ENCODE measurements around the gene UQCR11.

The UQCR11 gene

GRCh38 chr19:1611353-1611752, 6.1 kb upstream of the UQCR11 start:
- DNase-seq (ENCODE audit: low read depth): no peak
- TF ChIP-seq CTCF (IDR thresholded peaks at IDR 0.05; ENCODE audit: control insufficient read depth, insufficient read depth, low read depth, low read length, missing control alignments): no peak
- no peak overlapping the region for H3K4me3 ChIP-seq (ENCODE audit: control insufficient read depth, low read depth, low read length)

GRCh38 chr19:1610579-1610978, 5.3 kb upstream of the UQCR11 start:
- no peak for TF ChIP-seq CTCF (IDR thresholded peaks at IDR 0.05; ENCODE audit: control insufficient read depth, insufficient read depth, low read depth, low read length, missing control alignments)
- H3K4me3 ChIP-seq (ENCODE audit: control insufficient read depth, low read depth, low read length): no peak overlapping the region
- DNase-seq (ENCODE audit: low read depth): no peak

- DNase-seq (ENCODE audit: low read depth): no peak
- H3K4me3 ChIP-seq (ENCODE audit: control insufficient read depth, low read depth, low read length): no peak overlapping the region
- no peak for TF ChIP-seq CTCF (IDR thresholded peaks at IDR 0.05; ENCODE audit: control insufficient read depth, insufficient read depth, low read depth, low read length, missing control alignments)
Observed at GRCh38 chr19:1609680-1610474, 4.6 kb upstream of the UQCR11 start.

- TF ChIP-seq CTCF (IDR thresholded peaks at IDR 0.05; ENCODE audit: control insufficient read depth, insufficient read depth, low read depth, low read length, missing control alignments): no peak
- no peak for DNase-seq (ENCODE audit: low read depth)
- H3K4me3 ChIP-seq (ENCODE audit: control insufficient read depth, low read depth, low read length): no peak overlapping the region
Observed at GRCh38 chr19:1609103-1609396, 3.8 kb upstream of the UQCR11 start.

- no peak for DNase-seq (ENCODE audit: low read depth)
- no peak for TF ChIP-seq CTCF (IDR thresholded peaks at IDR 0.05; ENCODE audit: control insufficient read depth, insufficient read depth, low read depth, low read length, missing control alignments)
- no peak overlapping the region for H3K4me3 ChIP-seq (ENCODE audit: control insufficient read depth, low read depth, low read length)
Observed at GRCh38 chr19:1608359-1609102, 3.3 kb upstream of the UQCR11 start.

GRCh38 chr19:1606138-1606651, 933 bp upstream of the UQCR11 start:
- TF ChIP-seq CTCF (IDR thresholded peaks at IDR 0.05; ENCODE audit: control insufficient read depth, insufficient read depth, low read depth, low read length, missing control alignments): no peak
- DNase-seq (ENCODE audit: low read depth): no peak
- H3K4me3 ChIP-seq (ENCODE audit: control insufficient read depth, low read depth, low read length): peak overlapping the region; percentile 97

Data from AG09309 (cell line).